ENCODE measurements around the gene SF3B4. TPM values are rescaled to one million over a fixed set of nuclear protein-coding genes. Genes with fewer than 3 reads are reported as not detected.
A peak's percentile ranks its signal among the peaks of the same experiment; 100 is the strongest.

Gene SF3B4
- total RNA-seq, 1 experiment from 2014 or later = 120 TPM

DNA sequence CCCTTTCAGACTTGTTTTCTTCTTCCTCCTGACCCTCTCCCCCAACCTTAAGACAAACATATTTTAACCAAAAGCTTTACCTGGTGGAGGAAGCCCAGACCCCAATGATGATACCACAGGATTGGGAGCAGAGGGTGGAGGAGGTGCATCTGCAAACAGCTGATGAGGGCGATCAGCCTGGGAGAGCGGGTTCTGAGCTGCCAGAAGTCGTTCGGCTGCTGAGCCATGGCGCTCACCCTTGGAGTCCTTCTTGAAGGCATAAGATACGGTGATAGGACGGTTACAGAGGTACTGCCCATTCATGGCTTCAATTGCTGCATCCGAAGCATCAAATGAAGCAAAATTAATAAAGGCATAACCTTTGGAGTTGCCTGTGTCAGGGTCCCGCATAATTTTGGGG is 1.3 kb downstream of the SF3B4 start:
- peak overlapping the region; percentile 79 to 93 for H3K4me3 ChIP-seq (ENCODE audit: low read depth in 2 of 2, low read length in 2 of 2)
- H3K9me3 ChIP-seq (ENCODE audit: control insufficient read depth, insufficient read depth, low read depth, low read length) = no peaks in the 10 kb centered on the region
- CTCF ChIA-PET = no interaction called here
- H3K27me3 ChIP-seq (ENCODE audit: control insufficient read depth, insufficient read depth, low read length) = no peaks in the 10 kb centered on the region
- intact Hi-C loops (cut with micrococcal nuclease; ENCODE audit: unreplicated experiment) (no loop called here), in situ Hi-C loops (cut with HindIII; ENCODE audit: low pct_unique_long_range_greater_than_20kb, low sequenced_read_pairs) (no loop called here)
- peak overlapping the region; percentile 99; the same call in 1 of the 2 replicates for H3K27ac ChIP-seq (ENCODE audit: low read length)
- TSS peak; percentile 88 for BruUV-seq (replicated peaks)
- peaks cover 28% of the 10 kb centered on the region for H3K36me3 ChIP-seq (ENCODE audit: control insufficient read depth, insufficient read depth, low read length)
- ATAC-seq (no peak), DNase-seq (ENCODE audit: low read depth, low spot score) (no peak)
- POLR2A ChIA-PET = no interaction called here
- no peak for TF ChIP-seq POLR2AphosphoS5 (IDR thresholded peaks at IDR 0.05; ENCODE audit: low read depth, low read length)
- no peak for TF ChIP-seq SIN3A (IDR thresholded peaks at IDR 0.05; ENCODE audit: borderline replicate concordance, insufficient read depth, low read depth, low read length)
- no peak for TF ChIP-seq TCF7L2 (IDR thresholded peaks at IDR 0.05; ENCODE audit: low read depth, low read length)
- TF ChIP-seq, protein P1, sequence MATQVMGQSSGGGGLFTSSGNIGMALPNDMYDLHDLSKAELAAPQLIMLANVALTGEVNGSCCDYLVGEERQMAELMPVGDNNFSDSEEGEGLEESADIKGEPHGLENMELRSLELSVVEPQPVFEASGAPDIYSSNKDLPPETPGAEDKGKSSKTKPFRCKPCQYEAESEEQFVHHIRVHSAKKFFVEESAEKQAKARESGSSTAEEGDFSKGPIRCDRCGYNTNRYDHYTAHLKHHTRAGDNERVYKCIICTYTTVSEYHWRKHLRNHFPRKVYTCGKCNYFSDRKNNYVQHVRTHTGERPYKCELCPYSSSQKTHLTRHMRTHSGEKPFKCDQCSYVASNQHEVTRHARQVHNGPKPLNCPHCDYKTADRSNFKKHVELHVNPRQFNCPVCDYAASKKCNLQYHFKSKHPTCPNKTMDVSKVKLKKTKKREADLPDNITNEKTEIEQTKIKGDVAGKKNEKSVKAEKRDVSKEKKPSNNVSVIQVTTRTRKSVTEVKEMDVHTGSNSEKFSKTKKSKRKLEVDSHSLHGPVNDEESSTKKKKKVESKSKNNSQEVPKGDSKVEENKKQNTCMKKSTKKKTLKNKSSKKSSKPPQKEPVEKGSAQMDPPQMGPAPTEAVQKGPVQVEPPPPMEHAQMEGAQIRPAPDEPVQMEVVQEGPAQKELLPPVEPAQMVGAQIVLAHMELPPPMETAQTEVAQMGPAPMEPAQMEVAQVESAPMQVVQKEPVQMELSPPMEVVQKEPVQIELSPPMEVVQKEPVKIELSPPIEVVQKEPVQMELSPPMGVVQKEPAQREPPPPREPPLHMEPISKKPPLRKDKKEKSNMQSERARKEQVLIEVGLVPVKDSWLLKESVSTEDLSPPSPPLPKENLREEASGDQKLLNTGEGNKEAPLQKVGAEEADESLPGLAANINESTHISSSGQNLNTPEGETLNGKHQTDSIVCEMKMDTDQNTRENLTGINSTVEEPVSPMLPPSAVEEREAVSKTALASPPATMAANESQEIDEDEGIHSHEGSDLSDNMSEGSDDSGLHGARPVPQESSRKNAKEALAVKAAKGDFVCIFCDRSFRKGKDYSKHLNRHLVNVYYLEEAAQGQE (IDR thresholded peaks at IDR 0.05; ENCODE audit: insufficient read depth in 1 of 2, low read depth in 2 of 2, low read length in 1 of 2) = no peak
- TF ChIP-seq, protein P2, sequence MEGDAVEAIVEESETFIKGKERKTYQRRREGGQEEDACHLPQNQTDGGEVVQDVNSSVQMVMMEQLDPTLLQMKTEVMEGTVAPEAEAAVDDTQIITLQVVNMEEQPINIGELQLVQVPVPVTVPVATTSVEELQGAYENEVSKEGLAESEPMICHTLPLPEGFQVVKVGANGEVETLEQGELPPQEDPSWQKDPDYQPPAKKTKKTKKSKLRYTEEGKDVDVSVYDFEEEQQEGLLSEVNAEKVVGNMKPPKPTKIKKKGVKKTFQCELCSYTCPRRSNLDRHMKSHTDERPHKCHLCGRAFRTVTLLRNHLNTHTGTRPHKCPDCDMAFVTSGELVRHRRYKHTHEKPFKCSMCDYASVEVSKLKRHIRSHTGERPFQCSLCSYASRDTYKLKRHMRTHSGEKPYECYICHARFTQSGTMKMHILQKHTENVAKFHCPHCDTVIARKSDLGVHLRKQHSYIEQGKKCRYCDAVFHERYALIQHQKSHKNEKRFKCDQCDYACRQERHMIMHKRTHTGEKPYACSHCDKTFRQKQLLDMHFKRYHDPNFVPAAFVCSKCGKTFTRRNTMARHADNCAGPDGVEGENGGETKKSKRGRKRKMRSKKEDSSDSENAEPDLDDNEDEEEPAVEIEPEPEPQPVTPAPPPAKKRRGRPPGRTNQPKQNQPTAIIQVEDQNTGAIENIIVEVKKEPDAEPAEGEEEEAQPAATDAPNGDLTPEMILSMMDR (IDR thresholded peaks at IDR 0.05) = no peak
- H3K4me1 ChIP-seq (ENCODE audit: control insufficient read depth, insufficient read depth, low read length) = peaks cover 25% of the 10 kb centered on the region

DNA sequence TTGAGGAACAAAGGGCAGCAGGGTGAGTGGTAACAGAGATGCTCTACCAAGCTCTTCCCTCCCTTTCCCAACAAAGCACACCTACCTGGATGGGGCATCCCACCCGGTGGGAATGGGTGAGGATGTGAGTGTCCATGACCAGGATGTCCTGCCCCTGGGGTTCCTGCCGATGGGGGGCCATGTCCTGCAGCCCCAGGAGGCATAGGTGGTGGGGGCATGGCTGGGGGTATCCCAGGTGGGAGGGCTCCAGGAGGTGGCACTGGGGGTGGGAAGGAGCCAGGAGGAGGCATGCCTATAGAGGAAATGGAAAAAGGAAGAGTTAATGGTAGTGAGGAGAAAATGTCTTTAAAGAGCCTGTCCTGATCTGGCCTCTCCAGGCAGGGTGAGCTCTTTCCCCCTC is 1.9 kb downstream of the SF3B4 start:
- DNase-seq (ENCODE audit: low read depth, low spot score) = no peak
- ChIA-PET POLR2A (no interaction called here), CTCF (no interaction called here)
- Histone ChIP-seq H3K36me3 (ENCODE audit: control insufficient read depth, insufficient read depth, low read length) (peaks cover 28% of the 10 kb centered on the region), H3K4me3 (ENCODE audit: low read depth in 2 of 2, low read length in 2 of 2) (peak overlapping the region; percentile 79 to 93), H3K27ac (ENCODE audit: low read length) (no peak overlapping the region), H3K9me3 (ENCODE audit: control insufficient read depth, insufficient read depth, low read depth, low read length) (no peaks in the 10 kb centered on the region), H3K27me3 (ENCODE audit: control insufficient read depth, insufficient read depth, low read length) (no peaks in the 10 kb centered on the region), H3K4me1 (ENCODE audit: control insufficient read depth, insufficient read depth, low read length) (peaks cover 25% of the 10 kb centered on the region)
- intact Hi-C loops (cut with micrococcal nuclease; ENCODE audit: unreplicated experiment) (no loop called here), in situ Hi-C loops (cut with HindIII; ENCODE audit: low pct_unique_long_range_greater_than_20kb, low sequenced_read_pairs) (no loop called here)
- ATAC-seq = no peak
- no TSS peak for BruUV-seq (replicated peaks)
- no peak for TF ChIP-seq TCF7L2 (IDR thresholded peaks at IDR 0.05; ENCODE audit: low read depth, low read length)
- no peak for TF ChIP-seq POLR2AphosphoS5 (IDR thresholded peaks at IDR 0.05; ENCODE audit: low read depth, low read length)
- no peak for TF ChIP-seq SIN3A (IDR thresholded peaks at IDR 0.05; ENCODE audit: borderline replicate concordance, insufficient read depth, low read depth, low read length)
- TF ChIP-seq, protein P2 (IDR thresholded peaks at IDR 0.05) = no peak
- TF ChIP-seq, protein P1 (IDR thresholded peaks at IDR 0.05; ENCODE audit: insufficient read depth in 1 of 2, low read depth in 2 of 2, low read length in 1 of 2) = no peak
